Fibroblast of villous mesenchyme (primary cell): ENCODE results near the gene CEMP1. TPM values are rescaled to one million over a fixed set of nuclear protein-coding genes. Genes with fewer than 3 reads are reported as not detected.

ENCODE experiments used
- DNase-seq: peaks from one replicate; pipeline ENCODE4 v3.0.0-alpha.2; 2010; ENCODE audit warnings: low read depth
- H3K4me3 ChIP-seq: 2 replicates; pipeline ENCODE4 v1.5.1; 2011; ENCODE audit warnings: low read depth, mild to moderate bottlenecking, low read length
- CTCF ChIP-seq: IDR thresholded peaks from 2 replicates; pipeline ENCODE4 v1.5.1; 2012; ENCODE audit warnings: low read depth, mild to moderate bottlenecking, low read length; ENCODE audit not compliant: insufficient read depth
- total RNA-seq: library from RNA; depleted of rRNA; stranded (reverse); fragments of >200 nt; gene quantifications from 2 replicates; pipeline ENCODE4 v1.2.3, GENCODE V29; 2012

Gene CEMP1
- total RNA-seq, 1 donor: not detected

- H3K4me3 ChIP-seq: peak overlapping the region; percentile 3
- no peak for DNase-seq
- TF ChIP-seq CTCF: no peak
These were observed 14.6 kb downstream of the CEMP1 start for GRCh38 chr16:2516391-2517240.

GRCh38 chr16:2515180-2515851 is 15.9 kb downstream of the CEMP1 start:
- no peak for DNase-seq
- peak overlapping the region; percentile 96 for H3K4me3 ChIP-seq
- no peak for TF ChIP-seq CTCF

- peak overlapping the region; percentile 96 for H3K4me3 ChIP-seq
- no peak for TF ChIP-seq CTCF
- peak; percentile 32 for DNase-seq
These were observed 16.7 kb downstream of the CEMP1 start for GRCh38 chr16:2514333-2515179.

- DNase-seq: peak; percentile 88
- peak within 1 kb of the TSS; percentile 96 for H3K4me3 ChIP-seq
- no peak for TF ChIP-seq CTCF
These were observed 17.5 kb downstream of the CEMP1 start, which contains the start of gene ATP6V0C for GRCh38 chr16:2513405-2514332. Gene ATP6V0C (plus strand): TSS chr16:2513952. CDS start chr16:2514104, 152 bp downstream.

- TF ChIP-seq CTCF: no peak
- no peak for DNase-seq
- peak overlapping the region; percentile 96 for H3K4me3 ChIP-seq
These were observed 18.3 kb downstream of the CEMP1 start for GRCh38 chr16:2512735-2513404.
